Endothelial cell of umbilical vein (primary cell): ENCODE results near the gene FOXRED1.

Source experiments
- CTCF ChIP-seq, 2 donors: IDR thresholded peaks; 1 replicate in 1 of 2; 2 replicates in 1 of 2; pipeline ENCODE4 v1.5.1; 2011; ENCODE audit warnings: low read length in 2 of 2, mild to moderate bottlenecking in 2 of 2, moderate library complexity in 2 of 2, control low read depth in 1 of 2, inconsistent platforms in 1 of 2, low read depth in 1 of 2; ENCODE audit not compliant: insufficient read depth in 1 of 2; ENCODE audit errors: extremely low read depth in 1 of 2
- POLR2A ChIP-seq: IDR thresholded peaks from 2 replicates; pipeline ENCODE4 v1.6.1; 2012; ENCODE audit warnings: low read depth, mild to moderate bottlenecking, control low read depth, low read length

GRCh38 chr11:126288237-126288636, 19.3 kb downstream of the FOXRED1 start:
- TF ChIP-seq CTCF (IDR thresholded peaks at IDR 0.05; ENCODE audit: extremely low read depth in 1 of 2, insufficient read depth in 1 of 2, low read depth in 1 of 2, low read length in 2 of 2) (no peak), POLR2A (no peak)
